COLO829 (cell line): ENCODE measurements around the gene CD82.

Source experiments
- DNase-seq: peaks from one replicate; pipeline ENCODE4 v3.0.0; 2012; ENCODE audit warnings: low spot score

The CD82 gene

DNA sequence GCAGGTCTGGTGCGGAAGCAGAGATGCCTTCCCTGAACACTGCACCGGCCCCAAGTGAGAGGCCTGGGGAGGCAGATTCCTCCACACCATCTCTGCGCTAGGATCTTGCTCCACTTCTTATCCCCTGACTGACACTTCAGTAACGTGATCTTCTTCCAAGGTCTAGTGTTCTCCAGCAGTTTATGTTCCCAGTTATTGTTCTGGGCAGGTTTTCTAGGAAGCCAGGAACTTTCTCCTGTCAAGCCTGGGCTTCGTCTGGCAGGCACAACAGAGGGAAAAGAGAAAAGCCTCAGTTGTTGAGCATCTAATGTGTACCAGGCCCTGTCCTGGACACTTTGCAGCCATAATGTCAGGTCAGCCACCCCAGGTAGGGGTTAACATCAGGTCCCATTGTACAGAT lies 10.5 kb downstream of the CD82 start:
- DNase-seq = no peak

DNA sequence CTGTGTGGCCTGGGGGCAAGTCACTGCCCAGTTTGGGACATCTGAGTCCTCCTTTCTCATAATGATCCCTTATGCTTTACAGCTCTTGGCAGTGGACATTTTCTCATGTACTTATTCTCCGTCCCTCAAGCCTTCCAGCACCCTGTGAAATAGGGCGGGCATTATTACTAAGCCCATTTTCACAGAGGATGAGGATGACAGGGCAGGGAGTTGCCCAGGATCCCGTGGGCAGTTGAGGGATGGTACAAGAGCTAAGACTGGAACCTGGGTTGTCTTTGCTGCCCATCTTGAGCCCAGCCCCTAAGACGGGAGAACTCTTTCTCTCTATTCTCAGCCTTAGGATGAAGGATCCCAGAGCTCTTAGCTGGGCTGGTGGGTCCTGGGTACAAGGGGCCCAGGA lies 11.2 kb downstream of the CD82 start:
- DNase-seq = no peak

DNA sequence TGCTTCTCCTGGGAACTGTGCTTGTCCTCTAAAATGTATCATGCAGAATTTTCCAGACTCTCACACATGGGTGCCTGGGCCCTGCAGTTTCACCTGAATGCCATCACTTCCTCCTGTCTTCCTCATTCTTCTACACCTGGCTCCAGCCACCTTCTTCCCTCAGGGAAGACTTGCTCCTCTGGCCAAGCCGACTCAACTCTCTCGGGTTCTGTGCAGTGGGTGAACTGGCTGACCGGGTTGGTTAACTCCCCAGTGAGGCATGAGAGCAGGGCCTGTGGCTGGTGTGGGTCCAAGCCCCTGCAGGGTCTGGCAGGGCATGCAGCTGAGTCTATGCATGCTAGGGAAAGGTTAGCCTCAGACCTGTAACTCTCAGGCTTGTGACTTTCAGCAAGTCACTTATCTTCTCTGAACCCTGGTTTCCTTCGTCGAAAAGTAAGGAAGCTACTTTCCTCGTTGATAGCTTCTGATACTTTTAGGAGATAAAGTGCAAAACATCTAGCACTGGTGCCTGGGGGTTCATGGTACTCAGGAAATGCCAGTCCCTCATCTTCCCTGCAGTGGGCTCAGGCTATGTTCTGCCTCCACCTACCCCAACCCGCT lies 11.9 kb downstream of the CD82 start:
- DNase-seq = no peak

DNA sequence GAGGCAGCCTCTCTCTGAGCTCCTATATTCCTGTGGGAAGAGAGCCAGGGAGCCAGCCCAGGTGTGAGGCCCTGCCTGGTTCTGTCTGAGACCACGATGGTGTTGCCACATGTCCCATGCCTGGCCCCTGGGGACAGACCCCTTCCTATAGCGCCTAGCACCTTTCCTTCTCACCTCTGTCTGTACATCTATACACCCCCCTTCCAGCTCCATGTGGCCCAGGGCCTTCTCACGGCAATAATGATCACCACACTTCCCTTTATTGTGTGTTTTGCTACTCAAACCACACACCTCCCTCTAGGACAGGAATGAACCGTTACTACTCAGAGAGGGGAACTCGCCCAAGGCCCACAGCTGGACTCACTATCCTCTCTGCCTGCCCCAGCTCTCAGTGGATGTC lies 12.8 kb downstream of the CD82 start:
- DNase-seq = no peak

DNA sequence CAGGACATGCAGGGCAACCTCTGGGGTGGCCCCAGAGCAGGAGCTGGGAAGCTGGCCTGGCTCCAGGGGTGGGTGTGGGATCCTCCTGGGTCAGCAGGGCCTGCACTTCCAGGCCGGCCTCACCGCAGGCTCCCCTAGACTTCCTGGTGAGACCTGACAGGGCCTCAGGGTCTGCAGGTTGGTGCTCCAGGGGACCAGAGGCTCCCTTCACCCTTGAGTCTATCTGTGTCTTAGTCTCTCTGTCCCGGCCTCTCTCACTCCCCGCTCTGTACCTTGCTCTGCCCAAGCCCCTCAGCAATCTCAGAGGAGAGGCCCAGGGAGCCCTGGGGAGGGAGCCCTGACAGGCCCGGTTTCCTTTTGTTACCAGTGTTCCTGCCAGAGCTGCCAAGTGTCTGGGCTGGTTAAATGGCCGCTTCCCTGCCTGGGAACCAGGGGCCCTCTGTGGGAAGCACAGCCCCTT lies 13.9 kb downstream of the CD82 start:
- DNase-seq = no peak

DNA sequence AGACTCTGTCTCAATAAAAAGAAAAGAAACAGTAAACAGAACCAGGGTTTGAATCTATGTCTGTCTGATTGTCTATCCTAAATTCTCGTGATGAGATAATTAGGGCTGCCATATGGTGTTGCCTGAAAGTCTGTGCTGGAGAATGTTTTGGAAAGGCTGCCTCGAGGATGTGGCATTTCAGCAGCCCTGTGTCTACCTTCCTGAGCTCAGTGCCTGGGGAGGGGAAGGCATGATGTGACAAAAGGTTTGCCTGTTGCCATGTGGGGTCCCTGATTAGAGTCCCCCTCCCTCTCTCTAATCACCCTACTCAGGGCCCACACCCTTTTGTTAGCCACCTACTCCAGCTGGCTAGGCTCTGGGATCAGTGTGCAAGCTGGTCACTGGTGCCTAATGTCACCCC lies 15.2 kb downstream of the CD82 start:
- no peak for DNase-seq

DNA sequence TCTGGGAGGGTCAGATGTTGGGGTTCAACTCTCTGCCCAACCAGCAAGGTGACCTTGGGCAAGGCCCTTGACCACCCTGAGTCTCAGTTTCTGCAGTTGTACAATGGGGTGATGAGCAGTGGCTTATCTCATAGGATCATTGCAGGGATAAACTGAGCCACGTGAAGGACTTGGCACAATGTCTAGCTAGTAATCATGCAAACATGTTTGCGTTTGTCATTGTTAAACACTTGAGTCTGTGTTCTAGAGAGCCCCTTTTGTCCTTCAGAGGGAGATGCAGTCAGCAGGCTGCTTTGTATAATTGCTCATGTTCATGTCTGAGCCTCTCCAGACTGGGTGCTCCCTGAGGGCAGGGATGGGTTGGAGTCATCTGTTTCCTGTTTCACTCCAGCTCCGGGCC lies 15.8 kb downstream of the CD82 start:
- no peak for DNase-seq

DNA sequence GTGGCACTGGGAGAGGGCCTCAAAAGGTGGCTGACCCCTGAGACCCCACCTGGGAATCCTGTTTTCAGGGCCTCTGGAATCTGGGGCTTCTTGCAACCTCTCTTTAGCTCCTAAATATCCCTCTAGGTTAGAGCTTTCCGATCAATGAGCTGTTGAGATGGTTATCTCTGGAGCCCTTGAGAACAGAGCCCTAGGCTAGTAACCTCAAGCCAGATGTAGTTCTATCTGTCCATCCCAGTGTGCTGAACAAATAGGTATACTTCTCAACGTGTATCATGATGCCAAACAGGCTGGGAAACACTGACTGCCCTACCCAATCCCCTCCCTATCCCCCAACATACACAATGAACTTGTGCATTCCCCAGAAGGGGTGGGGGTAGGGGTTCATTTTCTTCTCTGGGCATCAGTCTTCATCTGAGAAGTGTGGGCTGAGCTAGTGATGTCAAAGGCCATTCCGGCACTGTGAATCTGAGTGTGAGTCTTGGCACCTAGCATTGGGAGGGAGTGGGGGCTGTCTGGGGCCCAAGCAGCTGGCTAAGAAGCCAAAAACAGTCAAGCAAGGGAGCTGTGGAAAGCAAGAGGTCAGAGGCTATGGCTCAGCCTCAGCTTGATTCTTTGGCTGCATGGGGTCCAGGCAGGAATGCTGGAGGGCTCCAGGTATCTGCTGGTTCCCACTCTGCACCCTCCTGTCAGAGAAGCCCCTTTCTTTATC lies 17.3 kb downstream of the CD82 start:
- DNase-seq = no peak

DNA sequence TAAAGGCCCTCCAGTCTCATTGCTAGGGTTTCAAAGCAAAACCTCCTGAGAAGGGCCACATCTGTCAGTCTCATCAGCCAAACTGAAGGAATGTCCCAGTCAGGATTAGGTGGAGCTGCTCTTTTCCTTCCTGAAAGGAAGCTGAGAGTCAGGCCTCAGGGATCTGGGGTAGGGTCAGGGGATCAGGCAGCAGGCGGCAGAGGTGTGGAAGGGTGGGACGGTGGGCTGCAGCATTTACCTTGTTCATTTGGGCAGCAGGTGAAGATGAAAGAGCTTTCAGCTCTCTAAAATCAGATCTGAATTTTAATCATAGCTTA lies 17.8 kb downstream of the CD82 start:
- no peak for DNase-seq

DNA sequence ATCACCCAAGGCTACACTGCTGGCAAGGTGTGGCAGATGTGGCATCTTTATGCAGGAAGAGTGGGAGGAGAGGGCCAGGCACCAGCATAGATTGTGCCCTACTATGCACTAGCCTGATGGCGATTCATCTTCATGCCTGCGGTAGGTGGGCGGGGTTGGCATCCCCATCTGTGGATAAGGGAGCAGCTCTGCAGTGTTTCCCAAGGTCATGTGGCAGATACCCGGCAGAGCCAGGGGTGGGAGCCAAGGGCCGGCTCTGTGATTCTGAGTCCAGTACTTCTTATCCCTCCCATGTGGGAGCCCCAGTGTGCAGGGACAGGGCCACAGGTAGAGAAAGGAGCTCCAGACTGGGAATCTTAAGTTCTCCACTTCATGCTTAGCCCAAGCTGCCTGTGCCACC lies 20.0 kb downstream of the CD82 start:
- DNase-seq = no peak

DNA sequence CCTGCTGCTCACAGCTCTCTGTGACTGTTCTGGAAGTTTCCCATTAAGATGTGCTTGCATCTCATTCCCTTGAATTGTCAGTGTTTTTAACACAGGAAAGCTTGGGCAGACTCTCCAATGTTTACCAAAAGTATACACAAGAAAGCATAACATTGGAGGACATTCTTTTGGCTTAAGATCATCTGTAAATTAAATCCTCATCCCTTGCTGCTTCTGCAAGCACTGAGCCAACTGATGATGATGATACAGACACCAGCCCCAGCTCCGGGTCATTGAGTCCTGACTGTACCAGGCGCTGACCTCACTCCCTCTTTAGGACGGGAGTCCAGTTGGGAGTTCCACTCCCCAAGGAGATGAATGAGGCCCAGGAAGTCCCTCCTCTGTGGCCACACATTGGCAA lies 23.8 kb downstream of the CD82 start:
- DNase-seq = no peak

DNA sequence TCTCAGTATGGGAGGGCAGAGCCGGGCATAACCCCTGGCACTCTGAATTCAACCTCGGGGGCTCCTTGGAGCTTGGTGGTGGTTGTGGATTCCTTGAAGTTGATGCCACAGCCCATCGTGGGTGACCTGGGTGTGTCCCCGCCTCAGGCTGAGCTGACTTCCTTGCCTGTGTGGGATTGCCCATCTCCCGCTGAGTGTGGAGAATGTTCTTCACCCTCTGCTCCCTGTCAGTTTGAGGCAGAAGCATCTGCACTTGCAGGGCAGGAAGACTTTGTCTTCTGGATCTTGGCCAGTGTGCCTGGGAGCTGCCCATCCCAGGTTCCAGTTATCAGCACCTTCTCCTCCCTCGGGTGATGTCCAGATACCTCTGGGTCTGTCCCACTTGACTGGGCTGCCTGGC lies 25.3 kb downstream of the CD82 start:
- no peak for DNase-seq

DNA sequence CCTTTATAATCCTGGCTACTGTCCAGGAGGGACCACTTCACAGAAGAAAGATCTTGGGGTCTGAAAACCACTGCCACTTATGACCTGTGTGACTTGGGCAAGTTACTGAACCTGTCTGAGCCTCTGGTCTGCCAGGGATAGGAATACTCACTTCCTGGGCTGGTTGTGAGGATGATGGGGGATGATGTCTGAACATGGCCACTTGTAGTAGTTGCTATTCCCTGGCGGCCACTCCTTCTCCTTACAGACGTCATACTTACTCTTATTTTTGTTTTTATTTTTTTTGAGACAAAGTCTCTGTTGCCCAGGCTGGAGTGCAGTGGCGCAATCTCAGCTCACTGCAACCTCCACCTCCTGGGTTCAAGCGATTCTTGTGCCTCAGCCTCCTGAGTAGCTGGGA lies 26.1 kb downstream of the CD82 start:
- DNase-seq = no peak

DNA sequence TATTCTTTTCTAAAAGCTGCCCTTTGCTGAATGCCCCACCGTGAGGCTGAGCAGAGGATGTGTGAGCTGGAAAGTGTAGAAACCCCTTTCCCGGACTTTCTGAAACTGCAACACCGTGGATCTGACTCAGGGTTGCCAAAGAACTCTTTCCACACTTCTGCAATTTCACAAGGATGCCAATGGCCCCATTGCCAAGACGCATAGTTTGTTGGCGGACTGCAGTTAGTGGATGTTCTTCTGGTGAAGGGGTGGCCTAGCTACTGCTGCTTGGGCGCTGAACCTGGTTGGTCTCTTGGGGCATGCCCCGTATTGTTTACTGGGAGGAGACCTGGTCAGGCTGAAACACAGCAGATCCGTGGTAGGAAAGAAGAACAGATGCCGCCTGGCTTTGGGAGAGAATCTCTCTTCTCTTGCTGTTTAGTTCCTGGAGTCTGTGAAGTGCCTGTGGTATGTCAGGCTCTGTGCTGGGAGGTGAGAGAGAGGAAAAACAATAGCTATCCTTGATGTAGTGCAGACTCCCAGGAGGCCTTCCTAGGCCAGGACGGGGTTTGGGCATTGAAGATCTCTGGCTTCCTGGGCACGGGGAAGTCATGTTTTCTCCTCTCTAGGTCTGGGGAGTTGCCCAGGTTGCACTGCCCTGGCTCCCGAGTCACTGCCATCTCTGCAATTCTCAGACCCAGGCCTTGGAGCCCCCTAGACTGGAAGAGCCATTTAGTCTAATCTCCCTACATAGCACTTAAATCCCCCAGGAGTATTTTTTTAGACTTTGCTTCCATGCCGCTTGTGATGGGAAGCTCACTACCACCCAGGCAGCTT lies 26.9 kb downstream of the CD82 start:
- no peak for DNase-seq

DNA sequence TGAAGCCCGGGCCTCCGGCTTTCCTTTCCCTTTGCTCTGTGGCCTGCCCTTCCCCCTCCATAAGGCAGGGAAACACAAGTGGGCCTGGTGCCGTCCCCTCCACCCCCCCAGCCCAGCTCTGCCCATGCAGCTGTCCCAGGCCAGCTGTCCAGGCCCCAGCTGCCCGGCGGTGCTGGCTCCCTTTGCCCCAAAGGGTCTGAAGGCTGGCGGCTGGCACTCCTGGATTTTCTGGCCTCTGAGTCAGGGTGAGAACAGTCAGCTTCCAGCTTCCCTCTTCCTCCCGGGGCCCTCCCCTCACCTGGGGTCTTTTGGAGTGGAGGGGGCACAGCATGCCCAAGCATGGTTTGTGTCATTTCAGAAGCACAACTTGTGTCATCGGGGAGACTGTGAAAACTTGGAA lies 27.8 kb downstream of the CD82 start:
- no peak for DNase-seq

DNA sequence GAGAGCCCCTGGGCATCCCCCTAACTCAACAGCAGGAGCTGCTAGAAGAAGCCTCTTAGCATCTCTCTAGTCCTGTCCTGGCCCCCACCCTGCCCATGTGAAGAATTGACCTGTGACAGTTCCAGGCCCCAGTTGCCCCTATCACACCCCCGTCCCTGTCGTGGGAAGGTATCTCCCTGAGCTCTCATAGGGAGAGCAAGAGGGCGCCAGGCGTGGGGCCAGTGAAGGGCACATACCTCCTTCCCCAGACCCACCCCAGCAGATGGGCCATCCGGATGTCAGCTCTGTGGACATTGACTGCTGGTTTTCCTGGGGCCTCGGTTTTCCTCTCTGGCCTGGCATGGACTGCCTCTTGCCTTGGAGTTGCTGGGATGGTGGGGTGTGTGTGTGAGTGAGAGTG lies 29.5 kb downstream of the CD82 start:
- DNase-seq = no peak

DNA sequence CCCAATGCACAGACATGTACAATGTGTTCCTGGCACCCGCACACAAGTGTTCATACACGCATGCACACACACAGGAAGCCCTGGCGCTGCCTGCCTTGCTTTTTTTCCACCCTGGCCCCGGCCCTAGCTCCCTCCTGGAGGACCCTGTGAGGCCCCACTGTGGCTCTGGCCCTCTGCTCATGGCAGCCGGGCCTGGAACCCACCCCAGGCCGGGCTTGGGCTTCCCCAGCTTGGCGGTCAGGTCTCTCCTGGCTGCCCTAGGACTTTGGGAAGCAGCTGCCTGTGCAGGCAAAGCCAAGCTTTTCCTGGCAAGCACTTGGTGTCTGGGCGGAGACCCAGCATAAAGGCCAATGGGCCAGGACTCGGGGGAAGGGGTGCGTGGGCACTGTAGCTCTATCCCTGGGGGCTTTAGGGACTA lies 30.5 kb downstream of the CD82 start:
- no peak for DNase-seq

DNA sequence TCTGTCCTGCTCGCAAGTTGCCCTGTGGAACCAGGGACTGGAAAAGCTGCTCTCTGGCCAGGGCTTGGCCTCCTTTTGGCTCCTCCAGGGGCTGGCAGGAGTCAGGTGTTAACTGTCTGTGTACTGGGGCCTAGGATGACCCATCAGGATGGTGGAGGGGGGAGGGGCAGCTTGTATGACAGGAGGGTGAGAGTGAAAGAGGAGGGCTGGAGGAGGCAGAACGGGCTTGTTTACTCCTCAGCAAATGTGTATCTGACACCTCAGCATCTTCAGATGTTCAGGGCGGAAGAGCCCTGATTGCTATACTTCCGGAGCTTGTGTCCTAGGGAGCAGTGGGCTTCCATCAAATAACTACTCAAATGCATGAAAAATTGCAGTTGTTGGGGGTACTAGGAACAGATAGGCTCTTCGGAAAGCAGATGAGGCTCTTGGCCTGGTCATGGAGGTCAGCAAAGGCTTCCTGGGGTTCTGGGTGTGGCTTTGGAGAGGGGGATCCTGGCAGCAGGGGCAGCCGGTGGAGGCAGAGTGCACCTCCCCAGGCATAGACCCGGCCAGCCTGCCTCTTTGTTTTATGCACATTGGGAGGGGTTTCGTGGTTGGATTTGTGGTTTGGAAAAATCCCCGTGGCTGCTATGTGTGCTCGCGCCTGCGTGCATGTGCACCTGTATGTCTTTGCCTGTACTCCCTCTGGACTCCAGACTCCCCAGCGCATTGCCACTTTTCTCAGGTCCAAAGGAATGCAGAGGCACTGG lies 31.2 kb downstream of the CD82 start:
- DNase-seq = no peak

DNA sequence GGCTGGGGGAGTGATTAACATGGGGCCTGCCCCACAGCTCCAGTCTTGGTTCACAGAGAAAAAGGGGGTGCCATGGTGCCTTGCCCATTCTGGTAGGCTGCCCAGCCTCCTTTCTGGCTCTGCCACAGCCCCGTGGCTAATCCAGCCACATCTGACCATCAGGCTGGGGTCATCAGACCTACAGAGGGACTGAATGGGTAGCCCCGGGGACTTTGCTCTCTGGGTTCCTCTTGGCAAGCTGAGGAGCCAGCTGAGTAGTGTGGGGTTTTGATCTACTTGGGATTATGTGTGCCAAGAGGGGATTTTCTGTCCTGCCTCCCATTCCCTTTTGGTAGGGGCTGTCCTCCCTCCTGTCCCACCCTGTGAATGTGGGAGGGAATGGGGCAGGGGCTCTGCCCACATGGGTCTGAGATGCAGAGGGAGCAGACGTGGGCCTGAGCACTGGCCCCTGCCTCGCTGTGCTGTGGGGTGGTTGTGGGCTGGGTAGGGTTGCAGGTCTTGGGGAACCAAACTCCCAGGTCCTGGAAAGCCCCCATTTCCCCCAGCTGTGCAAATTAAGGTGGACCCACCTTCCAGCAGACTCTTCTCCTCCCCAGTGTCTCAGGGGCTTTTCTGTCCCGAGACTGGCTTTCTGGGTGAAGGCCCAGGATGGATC lies 32.0 kb downstream of the CD82 start:
- no peak for DNase-seq

DNA sequence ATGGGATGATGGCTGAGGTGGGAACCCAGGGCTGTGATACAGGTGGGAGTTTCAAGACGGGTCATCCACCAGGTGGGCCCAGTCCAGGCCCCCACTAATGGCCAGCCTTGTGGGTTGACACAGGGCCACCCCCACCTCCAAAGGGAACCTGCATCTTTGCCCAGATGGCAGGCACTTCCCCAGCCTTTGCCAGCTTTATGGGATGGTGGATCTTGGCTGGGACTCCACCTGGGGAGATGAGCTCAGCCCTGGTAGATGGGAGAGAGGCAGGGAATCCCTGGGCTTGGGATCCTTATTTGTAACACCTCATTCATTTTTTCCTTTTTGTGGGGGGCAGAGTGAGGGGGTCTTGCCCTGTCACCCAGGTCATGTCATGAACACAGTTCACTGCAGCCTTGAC lies 33.4 kb downstream of the CD82 start:
- no peak for DNase-seq

DNA sequence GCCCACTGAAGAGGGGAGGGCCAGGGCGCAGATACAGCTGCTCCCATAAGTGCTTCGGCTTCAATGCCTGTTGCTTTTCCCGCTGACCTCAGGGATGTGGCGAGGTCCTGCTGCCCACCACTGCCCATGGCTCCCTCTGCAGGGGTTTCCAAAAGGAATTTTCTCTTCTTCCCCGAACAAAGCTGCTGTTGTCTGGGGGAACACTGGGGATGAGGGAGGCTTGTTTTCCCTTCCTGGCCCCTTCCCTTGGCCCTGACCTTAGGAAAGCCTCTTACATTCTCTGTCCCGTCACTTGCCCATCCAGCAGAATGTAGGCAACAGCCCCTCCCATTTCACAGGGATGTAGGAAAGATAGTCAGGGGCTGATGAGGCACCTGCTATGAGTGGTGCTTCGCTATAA lies 34.8 kb downstream of the CD82 start:
- no peak for DNase-seq

DNA sequence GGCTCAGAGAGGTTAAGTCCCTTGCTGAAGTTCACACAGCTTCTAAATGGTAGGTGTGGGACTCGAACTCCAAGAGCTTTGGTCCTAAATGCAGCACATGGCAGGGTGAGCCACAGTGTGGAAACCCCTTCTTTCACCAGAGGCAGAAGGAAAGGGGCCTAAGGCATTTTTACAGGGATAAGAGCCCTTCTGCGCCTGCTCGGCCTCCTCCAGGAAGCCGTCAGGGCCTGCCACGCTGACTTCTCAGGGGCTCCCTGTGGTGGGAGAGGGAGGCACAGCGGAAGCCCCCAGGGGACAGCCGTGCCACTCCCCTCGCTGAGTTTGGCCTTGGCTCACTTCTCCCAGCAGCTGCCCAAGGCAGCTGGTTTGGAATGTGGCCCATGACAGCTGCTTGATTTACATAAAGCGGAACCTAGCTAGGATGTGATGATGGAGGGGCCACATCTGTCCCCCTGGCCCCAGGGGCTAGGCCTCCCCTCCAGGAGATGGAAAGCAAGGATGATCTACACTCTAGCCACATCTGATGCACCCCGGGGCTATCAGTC lies 35.4 kb downstream of the CD82 start:
- DNase-seq = no peak
